ENCODE results near the gene ANTXR2. TPM values are rescaled to one million over a fixed set of nuclear protein-coding genes. Genes with fewer than 3 reads are reported as not detected.

Gene ANTXR2
- total and polyA plus RNA-seq, 9 of the 15 experiments (the other 6 are each of a cell fraction or from before 2014, with no cell fraction given), result 10.1 to 83.8 (median 60.3) TPM

- Histone ChIP-seq H3K9me1 (ENCODE audit: control insufficient read depth, insufficient read depth, low read length) (no peaks in the 10 kb centered on the region), H3K27ac (ENCODE audit: extremely low read depth, low read depth, low read length) (no peak overlapping the region), H3K4me2 (ENCODE audit: insufficient read depth, low read length) (no peak overlapping the region), H3K79me2 (ENCODE audit: control insufficient read depth, insufficient read depth, low read length) (peaks cover 6% of the 10 kb centered on the region), H3K36me3 (ENCODE audit: control insufficient read depth, insufficient read depth, low read length) (peaks cover 83% of the 10 kb centered on the region; the same call in 2 of the 3 replicates), H3K9ac (ENCODE audit: insufficient read depth in 1 of 2, low read depth in 2 of 2, low read length in 2 of 2) (no peak overlapping the region), H2AFZ (ENCODE audit: low read depth, low read length) (no peak overlapping the region), H4K20me1 (replicated peaks; ENCODE audit: control insufficient read depth, insufficient read depth, low read length) (no peaks in the 10 kb centered on the region), H3K4me1 (replicated peaks in 1 of 2; ENCODE audit: control insufficient read depth in 2 of 2, insufficient read depth in 2 of 2, low read length in 2 of 2) (peaks cover 0 to 4% of the 10 kb centered on the region in 2 experiments; a peak in 1 of 5 replicates), H3K4me3 (no peak overlapping the region), H3K9me3 (replicated peaks; ENCODE audit: control insufficient read depth, insufficient read depth, low read depth, low read length) (no peaks in the 10 kb centered on the region), H3K27me3 (ENCODE audit: control insufficient read depth in 2 of 2, insufficient read depth in 2 of 2, low read length in 2 of 2) (no peaks in the 10 kb centered on the region)
- intact Hi-C loops (cut with micrococcal nuclease), result no loop called here
- no peak for FAIRE-seq
- ATAC-seq, result no peak
- WGBS (ENCODE audit: insufficient coverage, low coverage, missing lambda C conversion rate), result 86% methylated on average over 1 of the region's 1 CpG
- in situ Hi-C loops (cut with MboI), result no loop called here
- no peak for DNase-seq (ENCODE audit: extremely low read depth in 1 of 4, low spot score in 3 of 4)
- POLR2A ChIA-PET, result no interaction called here
- no TSS peak for BruUV-seq (replicated peaks)
- CTCF ChIA-PET (ENCODE audit: low intra/inter-chr PET ratio), result no interaction called here
- TF ChIP-seq CEBPG (CRISPR knock-in tag; IDR thresholded peaks at IDR 0.05) (no peak), CEBPG (tag; conservative IDR thresholded peaks at IDR 0.05 in 1 of 2, IDR thresholded peaks at IDR 0.05 in 1 of 2) (0 out of 4 replicates have a peak, but pooled peaks of 1 of the 2 experiments have one; percentile 22), TCF7L2 (IDR thresholded peaks at IDR 0.05; ENCODE audit: low read depth, low read length) (no peak), CREM (IDR thresholded peaks at IDR 0.05; ENCODE audit: low read depth) (no peak)
Measured at GRCh38 chr4:80053140-80053910, 19.7 kb downstream of the ANTXR2 start.

All from K562 (cell line).